HG03135 (cell line): ENCODE data around the gene PRMT2.

Source experiments
- ATAC-seq: cut with Tn5 transposase; IDR thresholded peaks from one replicate; pipeline ENCODE4 v1.9.1; 2021; ENCODE audit warnings: mild to moderate bottlenecking, moderate library complexity; ENCODE audit not compliant: unreplicated experiment

PRMT2 gene

GRCh38 chr21:46639489-46640386, 4.3 kb downstream of the PRMT2 start:
- ATAC-seq: no peak

GRCh38 chr21:46641656-46642055, 6.2 kb downstream of the PRMT2 start:
- no peak for ATAC-seq

- ATAC-seq: no peak
Observed at GRCh38 chr21:46643379-46644177, 8.1 kb downstream of the PRMT2 start.

- ATAC-seq: no peak
Observed at GRCh38 chr21:46645840-46646239, 10.4 kb downstream of the PRMT2 start.

- ATAC-seq: no peak
Observed at GRCh38 chr21:46646541-46647154, 11.2 kb downstream of the PRMT2 start.

- ATAC-seq: no peak
Observed at GRCh38 chr21:46648539-46648938, 13.1 kb downstream of the PRMT2 start.

- no peak for ATAC-seq
Observed at GRCh38 chr21:46649356-46649755, 13.9 kb downstream of the PRMT2 start.

- no peak for ATAC-seq
Observed at GRCh38 chr21:46650476-46651098, 15.1 kb downstream of the PRMT2 start.

- ATAC-seq: no peak
Observed at GRCh38 chr21:46651121-46651520, 15.6 kb downstream of the PRMT2 start.

GRCh38 chr21:46655230-46655629, 19.8 kb downstream of the PRMT2 start:
- no peak for ATAC-seq

- no peak for ATAC-seq
Observed at GRCh38 chr21:46656820-46657219, 21.3 kb downstream of the PRMT2 start.

GRCh38 chr21:46660505-46660904, 25.0 kb downstream of the PRMT2 start:
- no peak for ATAC-seq

GRCh38 chr21:46661211-46661625, 25.7 kb downstream of the PRMT2 start:
- no peak for ATAC-seq

GRCh38 chr21:46661642-46662366, 26.3 kb downstream of the PRMT2 start:
- ATAC-seq: no peak

GRCh38 chr21:46662367-46662654, 26.8 kb downstream of the PRMT2 start:
- no peak for ATAC-seq

GRCh38 chr21:46662765-46663500, 27.5 kb downstream of the PRMT2 start:
- no peak for ATAC-seq

GRCh38 chr21:46663754-46664153, 28.3 kb downstream of the PRMT2 start:
- ATAC-seq: no peak

- no peak for ATAC-seq
Observed at GRCh38 chr21:46664316-46664995, 29.0 kb downstream of the PRMT2 start.

GRCh38 chr21:46665566-46665965, 30.1 kb downstream of the PRMT2 start:
- ATAC-seq: no peak
